ENCODE data around the gene PKP4.
"Not testable (repeated sequence)": the region's sequence is repeated elsewhere in the genome, so short reads cannot be mapped to it uniquely, and the experiment has no call there.

Gene PKP4

GRCh38 chr2:158456309-158457066, at the start of gene PKP4, which contains the start of gene CCDC148:
PKP4 (plus strand) TSS chr2:158456952; CDS start chr2:158533185, 76,233 bp downstream.
CCDC148 (minus strand) TSS chr2:158456753; CDS start chr2:158456439, 314 bp downstream.
- peak; percentile 87 for DNase-seq (ENCODE audit: low spot score)

GRCh38 chr2:158407031-158407430, 49.7 kb upstream of the PKP4 start:
- DNase-seq (ENCODE audit: low spot score): no peak

- DNase-seq (ENCODE audit: low spot score): no peak
These were observed 46.6 kb upstream of the PKP4 start for GRCh38 chr2:158410132-158410531.

GRCh38 chr2:158411748-158412147, 45.0 kb upstream of the PKP4 start:
- DNase-seq (ENCODE audit: low spot score): no peak

GRCh38 chr2:158412206-158412605, 44.5 kb upstream of the PKP4 start:
- DNase-seq (ENCODE audit: low spot score): no peak

GRCh38 chr2:158413581-158413980, 43.2 kb upstream of the PKP4 start:
- DNase-seq (ENCODE audit: low spot score): no peak

GRCh38 chr2:158414538-158414937, 42.2 kb upstream of the PKP4 start:
- DNase-seq (ENCODE audit: low spot score): no peak

GRCh38 chr2:158432117-158432516, 24.6 kb upstream of the PKP4 start:
- no peak for DNase-seq (ENCODE audit: low spot score)

GRCh38 chr2:158433716-158434115, 23.0 kb upstream of the PKP4 start:
- not testable (repeated sequence) for DNase-seq (ENCODE audit: low spot score)

- not testable (repeated sequence) for DNase-seq (ENCODE audit: low spot score)
These were observed 17.7 kb upstream of the PKP4 start for GRCh38 chr2:158439062-158439461.

GRCh38 chr2:158443606-158444005, 13.1 kb upstream of the PKP4 start:
- no peak for DNase-seq (ENCODE audit: low spot score)

GRCh38 chr2:158457092-158457825, 507 bp downstream of the PKP4 start:
- DNase-seq (ENCODE audit: low spot score): peak; percentile 20

- peak; percentile 52 for DNase-seq (ENCODE audit: low spot score)
These were observed 1.3 kb downstream of the PKP4 start for GRCh38 chr2:158457826-158458616.

GRCh38 chr2:158458617-158458920, 1.8 kb downstream of the PKP4 start:
- DNase-seq (ENCODE audit: low spot score): no peak

GRCh38 chr2:158459161-158460003, 2.6 kb downstream of the PKP4 start:
- no peak for DNase-seq (ENCODE audit: low spot score)

- no peak for DNase-seq (ENCODE audit: low spot score)
These were observed 4.0 kb downstream of the PKP4 start for GRCh38 chr2:158460632-158461297.

GRCh38 chr2:158463496-158464095, 6.8 kb downstream of the PKP4 start:
- DNase-seq (ENCODE audit: low spot score): no peak

- peak; percentile 24 for DNase-seq (ENCODE audit: low spot score)
These were observed 7.9 kb downstream of the PKP4 start for GRCh38 chr2:158464426-158465281.

- DNase-seq (ENCODE audit: low spot score): no peak
These were observed 10.5 kb downstream of the PKP4 start for GRCh38 chr2:158467248-158467647.

- not testable (repeated sequence) for DNase-seq (ENCODE audit: low spot score)
These were observed 16.1 kb downstream of the PKP4 start for GRCh38 chr2:158472829-158473228.
